NCI-H524 treated with DMSO at 0.1 percent for 48 hours (cell line): ENCODE data around the gene SNCAIP.

ENCODE experiments used
- DNase-seq: peaks from one replicate; lab custom pipeline; 2025; lab: John Stamatoyannopoulos, UW

SNCAIP gene

DNA sequence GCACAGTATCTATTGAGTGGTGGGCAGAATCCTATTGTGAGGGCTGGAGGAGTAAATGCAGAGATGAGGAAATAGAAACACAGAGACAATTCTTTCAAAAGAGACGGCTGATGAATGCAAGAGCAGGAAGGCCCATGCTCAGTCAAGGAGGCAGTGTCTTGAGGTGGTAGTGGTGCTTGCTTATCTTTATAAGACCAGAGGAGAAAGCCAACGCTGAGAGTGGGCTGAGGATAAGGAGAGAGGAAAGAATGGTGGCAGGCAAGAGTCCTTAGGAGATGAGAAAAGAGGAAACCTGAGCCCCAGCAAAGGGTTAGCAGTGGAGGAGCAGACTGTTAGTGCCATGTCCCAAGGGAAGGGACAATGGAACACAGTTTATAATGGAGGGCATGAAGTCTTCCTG is 86.0 kb downstream of the SNCAIP start:
- DNase-seq, result no peak

DNA sequence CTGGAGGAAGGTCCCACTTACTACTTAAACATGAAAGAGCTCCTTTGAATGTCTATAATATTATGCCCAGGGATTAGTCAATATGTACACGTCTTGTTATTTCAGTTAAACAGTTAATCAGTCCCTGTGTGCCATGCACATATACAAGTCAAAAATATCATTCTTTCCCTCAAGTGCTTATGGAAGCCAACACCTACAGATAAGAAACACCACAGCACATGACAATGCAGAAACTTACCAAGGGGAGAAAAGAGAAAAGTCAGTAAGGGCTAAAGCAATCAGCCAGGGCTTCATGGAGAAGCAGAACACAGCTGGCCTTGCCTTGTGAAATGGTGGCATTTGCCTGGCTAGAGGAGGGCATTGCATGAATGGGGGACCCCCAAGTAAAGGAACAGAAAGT is 88.3 kb downstream of the SNCAIP start:
- DNase-seq, result no peak

DNA sequence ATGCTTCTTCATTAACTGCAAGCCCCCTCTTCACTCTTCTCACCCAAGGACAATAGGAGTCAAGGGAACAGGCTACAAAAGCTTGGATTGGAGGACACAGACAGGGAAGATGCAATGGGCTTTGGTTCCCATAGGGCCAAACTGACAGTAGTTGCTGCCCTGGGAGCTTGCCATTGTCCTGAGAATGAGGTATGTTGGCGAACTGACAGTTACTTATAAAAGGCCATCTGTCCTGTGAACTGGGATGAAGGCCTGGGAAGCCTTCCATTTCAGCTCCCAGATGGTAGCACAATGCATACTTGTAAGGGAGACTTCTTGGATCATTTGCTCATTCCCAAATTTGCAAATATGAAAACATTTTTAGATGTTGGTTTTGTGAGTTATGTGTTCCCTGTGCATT is 88.9 kb downstream of the SNCAIP start:
- DNase-seq, result no peak

DNA sequence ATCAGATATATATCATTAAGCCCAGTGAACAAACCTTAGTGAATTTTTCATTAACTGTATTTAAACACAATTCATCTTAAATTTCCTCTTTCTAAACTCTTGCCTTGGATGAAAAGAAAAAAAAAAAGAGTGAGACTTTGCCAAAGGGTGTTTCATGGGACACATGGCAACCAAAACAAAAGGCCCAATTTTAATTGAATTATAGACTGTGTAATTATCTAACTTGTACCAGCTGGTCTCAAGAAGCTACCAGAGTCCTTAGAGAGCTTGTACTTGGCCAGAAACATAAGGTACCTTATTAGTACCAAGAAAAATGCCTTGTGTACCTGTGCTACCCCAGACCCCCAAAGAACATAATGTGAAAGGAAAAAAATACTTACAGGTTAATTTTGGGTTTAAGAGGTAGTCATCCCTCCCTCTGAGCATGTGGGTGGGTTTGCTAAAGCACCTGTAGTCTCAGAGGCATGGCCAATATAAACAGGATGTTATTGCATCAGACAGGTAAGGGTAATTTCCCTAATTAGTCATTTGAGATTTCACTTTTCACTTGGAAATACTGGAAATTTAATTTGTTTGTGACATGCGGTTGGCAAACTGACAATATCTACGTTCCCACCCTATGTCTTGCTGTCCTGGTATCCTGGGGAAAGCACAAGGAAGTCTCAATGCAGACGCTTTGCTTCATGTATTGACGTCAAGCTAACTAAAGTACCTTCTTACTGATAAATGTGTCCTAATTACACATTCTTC is 90.1 kb downstream of the SNCAIP start:
- DNase-seq, result peak; percentile 50

DNA sequence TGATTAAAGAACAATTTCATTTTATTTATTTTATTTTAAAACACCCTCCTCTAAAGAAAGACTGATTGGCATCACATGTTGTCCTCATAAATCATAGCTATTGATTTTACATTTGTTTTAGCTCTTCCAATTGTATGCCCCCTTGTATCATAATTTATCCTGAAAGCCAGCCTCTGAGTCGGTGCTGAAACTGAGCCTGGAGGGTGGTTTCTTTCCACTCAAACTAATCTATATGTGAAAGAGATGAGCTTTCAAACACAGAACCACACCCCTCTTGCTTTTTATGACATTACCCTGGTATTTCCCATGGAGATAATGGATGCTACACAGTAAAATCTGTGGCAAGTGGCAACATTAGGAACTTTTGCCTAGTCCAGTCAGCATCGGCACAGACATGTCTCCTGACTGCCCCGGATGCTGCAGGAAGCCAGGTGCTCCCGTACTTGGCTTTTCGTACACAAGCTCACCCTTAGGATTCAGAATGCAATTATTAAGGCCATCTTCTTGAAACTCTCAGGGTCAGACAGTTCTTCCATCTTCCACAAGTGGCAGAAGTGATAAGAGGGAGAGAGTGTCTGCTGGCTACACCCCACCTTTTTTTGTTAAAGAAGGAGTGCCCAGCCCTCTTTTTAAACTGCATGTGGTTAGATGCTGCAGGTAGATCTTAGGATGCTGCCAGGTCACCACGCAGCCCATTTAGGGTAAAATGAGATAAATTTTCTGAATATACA is 91.1 kb downstream of the SNCAIP start:
- DNase-seq, result no peak

DNA sequence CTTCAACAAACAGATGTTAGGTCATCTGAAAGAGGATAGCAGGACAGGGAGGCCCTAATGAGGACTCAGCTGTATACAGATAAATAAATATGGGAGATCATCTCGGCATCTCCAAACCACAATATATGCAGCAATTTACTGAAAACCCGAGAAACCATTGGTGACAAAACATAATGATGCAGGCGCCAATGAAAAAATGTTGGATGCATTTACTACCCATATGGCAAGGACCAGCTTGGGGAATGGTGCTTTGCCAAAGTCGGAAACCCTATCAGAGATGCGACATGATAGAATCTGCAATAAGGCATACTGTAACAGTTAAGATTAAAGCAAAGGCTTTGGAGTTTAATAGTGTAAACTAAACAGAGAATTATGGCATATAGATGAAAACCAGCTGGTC is 92.0 kb downstream of the SNCAIP start:
- DNase-seq, result no peak

DNA sequence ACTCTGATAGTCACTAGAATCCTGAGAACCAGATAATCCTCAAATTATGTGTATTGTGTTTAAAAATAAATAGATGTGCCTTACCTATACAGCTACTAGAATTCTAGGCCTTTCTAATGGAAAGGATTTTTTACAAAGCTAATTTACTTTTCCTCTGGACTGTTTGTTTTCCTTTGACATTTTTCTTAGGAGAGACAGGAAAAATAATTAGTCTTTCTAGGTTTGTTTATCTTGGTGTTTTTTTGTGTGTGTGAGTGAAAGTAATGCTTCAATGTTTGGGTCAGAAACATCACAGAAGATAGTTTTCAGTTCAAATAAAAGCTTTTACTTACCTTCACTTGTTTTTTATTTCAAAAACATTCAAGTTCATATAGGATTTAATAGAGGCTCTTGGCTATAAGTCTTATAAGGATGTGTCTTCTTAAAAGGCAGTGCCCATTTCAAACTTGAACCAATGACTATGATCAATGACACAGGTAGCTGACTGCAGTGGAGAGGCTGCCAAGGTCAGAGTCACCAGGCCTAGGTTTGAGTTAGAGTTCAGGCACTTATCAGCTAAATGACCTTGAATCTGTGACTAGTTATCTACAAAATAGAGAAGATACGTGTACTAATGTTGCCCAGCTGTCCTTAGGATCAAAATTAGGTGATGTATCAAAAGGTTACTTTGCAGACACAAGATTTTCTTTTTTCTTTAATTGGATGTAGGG is 92.8 kb downstream of the SNCAIP start:
- DNase-seq, result no peak

DNA sequence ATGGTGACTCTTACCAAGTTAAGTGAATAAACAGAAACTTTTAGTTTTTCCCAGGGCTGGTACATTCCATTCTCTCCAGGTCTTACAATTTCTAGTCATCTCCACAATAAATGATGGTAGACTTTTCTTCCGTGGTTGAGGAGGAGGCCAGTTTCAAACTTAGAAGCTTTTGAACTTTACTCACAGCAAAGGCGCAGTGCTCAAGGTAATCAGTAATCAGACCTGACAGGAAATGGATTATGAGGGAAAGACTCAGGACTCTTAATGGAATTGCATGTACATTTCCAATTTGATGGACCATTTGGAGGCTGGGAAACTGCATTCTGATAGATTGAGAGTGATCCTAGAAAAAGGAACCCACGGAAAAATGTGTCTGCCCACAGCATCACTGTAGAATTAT is 93.7 kb downstream of the SNCAIP start:
- DNase-seq, result no peak

DNA sequence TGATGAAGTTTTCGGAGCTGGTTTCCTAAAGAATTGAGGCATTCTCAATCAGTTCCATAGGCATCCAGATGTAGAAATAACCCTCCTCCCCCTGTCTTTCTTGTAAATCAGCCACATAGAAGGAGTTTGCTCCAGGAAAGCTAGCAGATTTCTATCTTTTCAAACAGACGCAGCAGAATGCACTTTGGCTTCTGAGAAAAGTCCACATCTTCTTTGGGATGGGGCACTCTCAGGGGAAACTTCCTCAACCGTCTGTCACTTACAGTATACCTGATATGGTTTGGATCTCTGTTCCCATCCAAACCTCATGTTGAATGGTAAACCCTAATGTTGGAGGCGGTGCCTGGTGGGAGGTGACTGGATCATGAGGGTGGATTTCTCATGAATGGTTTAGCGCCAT is 94.1 kb downstream of the SNCAIP start:
- DNase-seq, result no peak

DNA sequence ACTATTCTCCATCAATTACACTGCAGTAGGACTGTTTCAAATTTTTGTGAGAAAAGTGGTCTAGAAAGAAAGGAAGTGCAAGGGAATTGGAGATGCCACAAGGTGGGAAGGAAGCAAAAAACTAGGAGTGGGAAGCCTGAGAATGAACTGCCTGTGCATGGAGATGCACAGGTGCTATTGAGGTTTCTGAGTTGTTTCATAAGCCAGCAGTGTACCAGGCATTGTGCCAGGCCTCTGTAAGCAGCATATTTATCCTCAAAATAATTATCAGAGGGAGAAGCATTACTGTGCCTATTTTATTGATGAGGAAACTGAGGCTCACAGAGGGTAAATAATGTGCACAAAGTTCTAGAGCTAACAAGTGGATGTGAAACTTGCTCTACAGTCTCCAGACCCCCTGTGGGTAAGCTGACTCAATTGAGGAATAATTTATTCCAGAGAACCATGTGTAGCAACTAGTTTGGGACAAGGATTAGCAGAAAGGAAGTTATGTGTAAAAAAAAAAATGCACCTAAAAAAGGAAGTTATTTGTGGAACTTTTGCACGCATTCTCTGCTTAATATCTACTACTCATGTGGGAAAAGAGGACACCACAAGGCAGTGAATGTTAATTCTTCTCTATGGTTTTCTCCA is 96.7 kb downstream of the SNCAIP start:
- DNase-seq, result no peak

DNA sequence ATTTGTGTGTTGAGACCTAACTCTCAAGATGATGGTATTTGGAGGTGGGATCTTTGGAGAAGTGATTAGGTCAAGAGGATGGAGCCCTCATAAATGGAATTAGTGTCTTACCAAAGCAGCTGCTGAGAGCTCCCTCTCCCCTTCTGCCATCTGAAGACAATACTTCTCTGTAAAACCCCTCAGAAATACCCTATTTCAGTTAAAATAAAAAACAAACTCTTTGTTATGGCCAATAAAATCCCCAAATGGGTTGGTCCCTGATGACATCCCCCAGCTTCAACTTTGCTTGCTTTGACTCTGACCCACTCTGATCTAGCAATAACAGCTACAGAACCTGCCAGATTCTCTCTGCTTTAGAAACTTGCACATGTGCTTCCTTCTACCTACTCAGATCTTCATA is 100.9 kb downstream of the SNCAIP start:
- no peak for DNase-seq

DNA sequence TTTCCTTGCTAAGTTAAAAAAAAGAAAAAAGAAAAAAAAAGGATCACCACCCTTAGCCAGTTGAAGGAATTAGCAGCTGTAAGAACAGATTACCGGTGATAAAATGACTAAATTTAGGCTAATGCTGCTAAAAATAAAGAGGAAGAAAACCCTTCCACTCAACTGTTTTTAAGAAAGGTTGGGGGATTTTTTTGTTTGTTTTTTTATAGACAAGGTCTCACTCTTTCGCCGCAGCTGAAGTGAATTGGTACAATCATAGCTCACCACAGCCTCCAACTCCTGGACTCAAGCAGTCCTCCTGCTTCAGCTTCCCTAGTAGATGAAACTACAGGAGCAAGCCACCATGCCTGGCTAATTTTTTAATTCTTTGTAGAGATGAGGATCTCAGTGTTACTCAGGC is 101.7 kb downstream of the SNCAIP start:
- no peak for DNase-seq

DNA sequence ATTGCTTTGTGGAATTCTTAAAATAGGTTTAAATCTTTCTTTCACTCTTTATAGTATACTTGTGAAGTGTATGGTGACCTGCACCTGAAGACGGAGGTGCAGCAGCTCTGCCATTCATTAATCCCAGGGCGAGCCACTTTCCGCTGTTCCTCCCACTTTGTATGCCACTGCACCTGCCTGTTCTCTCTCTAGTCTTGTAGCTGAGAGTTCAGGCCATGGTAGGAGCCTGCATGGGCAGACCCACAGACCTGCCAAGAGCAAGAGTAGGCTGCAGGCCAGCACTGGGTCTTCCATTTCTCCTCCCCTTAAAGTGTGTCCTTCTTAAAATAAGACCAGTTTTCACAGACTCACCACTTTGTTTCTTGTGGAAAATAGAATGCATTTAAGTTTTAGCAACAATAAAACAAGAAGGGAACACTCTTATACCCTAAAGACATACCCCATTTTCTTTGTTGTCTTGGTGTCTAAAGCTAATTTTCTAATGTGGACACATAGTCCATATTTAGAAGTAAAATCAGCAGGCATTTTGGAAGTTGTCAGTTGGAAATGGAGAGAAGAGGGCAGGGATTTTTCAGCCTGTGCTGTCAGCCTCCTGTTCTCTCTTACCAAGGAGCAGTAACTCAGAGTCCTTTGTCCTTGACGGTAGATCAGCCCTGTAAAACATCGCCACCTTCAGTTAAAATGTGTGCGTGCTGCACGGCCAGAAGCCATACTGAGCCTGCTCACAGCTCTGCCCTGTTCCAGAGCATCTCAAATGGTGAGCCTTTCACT is 103.2 kb downstream of the SNCAIP start:
- no peak for DNase-seq

DNA sequence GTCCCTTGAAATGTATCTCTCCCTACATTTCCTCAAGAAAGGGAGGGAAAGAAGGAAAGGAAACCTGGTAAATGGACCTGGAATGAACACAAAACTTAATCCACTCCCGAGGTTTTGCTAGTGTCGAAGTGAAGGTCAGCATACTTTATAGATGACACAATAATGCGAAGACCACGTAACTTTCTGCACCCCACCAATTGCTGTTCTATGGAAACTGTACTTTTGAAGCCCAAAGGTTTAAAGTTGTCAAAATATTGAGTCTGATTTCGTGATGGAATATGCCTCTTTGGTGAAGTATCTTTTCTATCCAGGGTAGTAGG is 103.7 kb downstream of the SNCAIP start:
- no peak for DNase-seq

DNA sequence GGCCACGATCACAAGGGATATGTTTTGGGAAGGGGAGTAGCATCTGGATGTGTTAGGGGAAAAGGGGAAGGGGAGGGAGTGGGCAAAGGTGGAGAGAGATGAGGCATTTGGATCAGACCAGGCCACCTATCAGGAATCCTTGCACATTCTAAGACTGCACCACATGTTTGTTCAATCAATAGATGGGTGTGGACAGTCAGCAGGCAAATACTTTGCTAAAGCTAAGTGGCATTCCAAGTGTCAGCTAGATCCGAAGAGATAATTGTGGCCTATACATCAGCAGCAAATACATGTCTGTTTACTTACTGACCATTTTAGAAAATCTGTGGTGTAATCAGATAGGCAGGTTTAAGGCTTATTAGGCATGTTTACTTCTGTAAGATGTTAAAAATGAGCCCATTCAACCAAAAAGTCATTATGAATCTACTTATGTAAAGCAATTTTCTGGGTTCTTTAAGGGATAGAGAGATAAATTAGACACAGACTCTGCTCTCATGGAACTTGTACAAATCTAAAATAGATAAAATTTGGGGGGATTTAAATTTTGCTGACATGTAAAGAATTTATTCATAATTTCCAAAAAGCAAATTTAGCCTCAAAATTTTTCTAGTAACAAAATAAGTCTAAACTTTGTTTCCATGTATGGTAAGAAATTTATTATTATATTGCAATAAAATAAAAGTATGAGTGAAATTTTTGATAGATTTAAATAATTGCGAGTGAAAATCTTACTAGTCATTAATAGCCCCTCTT is 107.3 kb downstream of the SNCAIP start:
- DNase-seq, result no peak

DNA sequence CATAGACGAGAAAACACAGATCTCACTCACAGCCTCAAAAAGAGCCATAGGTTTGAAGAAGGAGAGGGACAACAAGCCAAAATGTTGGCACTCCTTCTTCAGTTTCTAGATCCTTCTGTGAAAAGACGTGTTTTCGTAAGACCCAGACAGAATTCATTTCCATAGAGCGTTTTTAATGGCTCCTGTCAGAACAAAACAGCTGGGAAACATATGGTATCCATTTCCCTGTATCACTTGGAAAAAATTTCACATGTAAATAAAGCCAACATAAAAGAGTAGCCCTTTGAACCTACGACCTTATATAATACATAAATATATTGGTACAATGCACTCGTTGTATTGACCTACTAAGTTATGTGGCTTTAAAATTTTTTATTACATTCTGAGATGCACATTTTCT is 108.1 kb downstream of the SNCAIP start:
- DNase-seq, result no peak

DNA sequence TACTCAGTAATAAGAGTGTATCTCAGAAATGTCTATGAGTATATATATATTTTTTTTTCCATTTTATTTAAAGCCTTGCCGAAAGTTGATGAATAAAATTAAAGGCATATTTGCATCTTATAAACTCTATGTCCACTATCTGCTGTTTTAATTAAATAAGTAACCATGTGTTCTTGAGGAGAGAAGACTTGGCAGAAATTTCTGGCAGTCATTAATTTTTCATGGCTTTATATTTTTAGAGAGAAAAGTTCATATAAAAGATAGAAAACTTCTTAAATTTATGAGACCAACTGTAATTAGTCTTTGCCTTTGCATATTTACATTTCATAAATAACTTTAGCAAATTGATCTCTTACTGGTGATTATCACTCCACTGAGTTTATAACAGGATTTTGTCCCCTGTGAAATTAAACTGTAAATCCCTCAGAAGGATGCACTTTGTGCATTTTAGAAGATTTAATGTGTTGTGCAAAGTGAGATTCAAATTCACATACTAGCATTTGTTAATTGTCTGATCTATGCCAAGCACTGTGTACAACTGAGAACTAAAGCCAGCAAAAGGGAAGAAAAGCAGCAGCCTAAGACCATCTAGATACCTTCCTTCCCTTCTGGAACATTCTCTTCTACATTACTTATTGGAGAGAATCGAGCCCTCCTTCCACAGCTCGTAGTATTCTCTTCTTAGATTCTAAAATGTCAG is 108.7 kb downstream of the SNCAIP start:
- DNase-seq, result no peak

DNA sequence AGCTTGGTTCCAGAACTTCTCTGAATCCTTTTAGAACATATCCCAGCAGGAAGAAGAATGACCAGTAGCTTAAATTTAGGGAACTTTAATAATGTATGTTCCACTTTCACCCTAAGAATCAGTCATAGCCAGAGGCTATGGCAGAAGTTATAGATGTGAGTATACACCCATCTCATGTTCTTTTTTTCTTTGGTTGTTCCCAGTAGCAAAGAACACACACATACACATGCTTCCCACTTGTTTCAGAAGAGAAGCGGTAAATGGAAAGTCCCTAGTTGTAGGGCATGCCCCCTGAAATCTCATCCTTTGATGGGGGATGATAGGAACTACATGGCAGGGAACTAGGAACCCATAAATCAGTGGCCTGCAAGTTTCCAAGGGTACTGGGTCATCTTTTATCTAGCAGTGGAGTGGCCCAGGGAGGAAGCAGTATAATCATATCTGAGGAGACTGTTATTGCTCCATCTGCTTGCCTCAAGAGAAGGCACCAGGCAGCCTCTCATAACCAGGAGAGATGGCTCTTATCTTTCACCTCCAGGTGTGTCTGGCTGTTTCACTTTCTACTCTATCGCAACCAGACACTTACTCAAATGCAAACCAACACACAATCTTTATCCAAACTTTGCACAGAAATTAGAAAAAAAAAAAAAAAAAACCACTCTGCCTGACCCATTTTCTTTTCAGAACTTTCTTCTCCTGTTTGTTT is 109.5 kb downstream of the SNCAIP start:
- DNase-seq, result no peak

DNA sequence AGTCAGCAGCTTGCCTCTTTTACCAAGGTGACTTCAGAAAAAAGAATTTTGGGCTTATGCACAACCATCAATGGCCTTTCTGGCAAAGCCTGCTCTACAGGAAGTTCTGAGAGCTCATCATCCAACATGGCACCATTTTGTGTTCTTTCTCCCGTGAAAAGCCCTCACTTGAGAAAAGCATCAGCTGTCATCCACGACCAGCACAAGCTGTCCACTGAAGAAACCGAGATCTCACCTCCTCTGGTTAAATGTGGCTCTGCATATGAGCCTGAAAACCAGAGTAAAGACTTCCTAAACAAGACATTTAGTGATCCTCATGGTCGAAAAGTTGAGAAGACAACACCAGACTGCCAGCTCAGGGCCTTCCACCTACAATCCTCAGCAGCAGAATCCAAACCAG is 111.2 kb downstream of the SNCAIP start:
- no peak for DNase-seq

DNA sequence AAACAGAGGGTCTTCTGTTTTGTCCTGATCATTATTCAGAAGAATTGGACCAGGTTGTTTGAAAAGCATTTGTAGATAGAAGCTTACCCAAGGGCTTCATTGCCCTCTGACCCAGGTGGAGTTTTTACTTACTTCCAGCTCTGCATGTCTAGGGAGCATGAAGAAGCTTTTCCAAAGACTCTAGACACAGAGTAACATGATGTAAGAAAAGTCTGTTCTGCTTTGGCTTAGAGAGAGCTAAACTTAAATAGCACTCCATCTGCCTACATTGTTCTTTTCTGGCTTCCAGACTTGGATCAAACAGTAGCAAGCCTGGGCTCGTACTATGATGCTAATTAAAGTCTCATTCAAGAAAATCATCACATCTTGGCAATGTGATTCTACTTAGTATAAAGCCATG is 112.1 kb downstream of the SNCAIP start:
- no peak for DNase-seq
